Glutamatergic neuron (in vitro differentiated cells): ENCODE results near the gene NCF2. TPM values are rescaled to one million over a fixed set of nuclear protein-coding genes. Genes with fewer than 3 reads are reported as not detected.

ENCODE experiments used
- DNase-seq: peaks from one replicate; pipeline ENCODE4 v3.0.0; 2022
- H3K27ac Mint-ChIP-seq: one replicate; pipeline ENCODE4 v1.8.0; 2020; ENCODE audit warnings: mild to moderate bottlenecking, mixed read lengths, inconsistent platforms; ENCODE audit not compliant: unreplicated experiment
- H3K27me3 Mint-ChIP-seq: one replicate; pipeline ENCODE4 v1.8.0; 2020; ENCODE audit warnings: mild to moderate bottlenecking, moderate library complexity, mixed read lengths, inconsistent platforms; ENCODE audit not compliant: unreplicated experiment
- H3K36me3 Mint-ChIP-seq: one replicate; pipeline ENCODE4 v1.8.0; 2020; ENCODE audit warnings: mild to moderate bottlenecking, mixed read lengths, inconsistent platforms; ENCODE audit not compliant: unreplicated experiment
- H3K4me1 Mint-ChIP-seq: one replicate; pipeline ENCODE4 v1.8.0; 2020; ENCODE audit warnings: mild to moderate bottlenecking, low read depth, mixed read lengths, inconsistent platforms; ENCODE audit not compliant: unreplicated experiment
- H3K4me3 Mint-ChIP-seq: one replicate; pipeline ENCODE4 v1.8.0; 2020; ENCODE audit warnings: mild to moderate bottlenecking, mixed read lengths, inconsistent platforms; ENCODE audit not compliant: unreplicated experiment
- H3K9me3 Mint-ChIP-seq: one replicate; pipeline ENCODE4 v1.8.0; 2020; ENCODE audit warnings: mild to moderate bottlenecking, moderate library complexity, mixed read lengths, inconsistent platforms; ENCODE audit not compliant: unreplicated experiment
- total RNA-seq: library from RNA; stranded (reverse); fragmentation: NEBNext Ultra II Directional; extraction: Animal tissue kit (Norgen Biotek cat#: 25700); gene quantifications from one replicate; pipeline ENCODE4 v1.2.1, GENCODE V29; 2021; ENCODE audit not compliant: unreplicated experiment
- TF ChIP-seq, protein P1 (sequence below): fragments of 200-600 bp; sonication (generic); IDR thresholded peaks from one replicate; pipeline ENCODE4 v1.5.0; 2021; ENCODE audit not compliant: partially characterized antibody, unreplicated experiment

The NCF2 gene
- total RNA-seq, 1 donor from 2014 or later, result not detected

DNA sequence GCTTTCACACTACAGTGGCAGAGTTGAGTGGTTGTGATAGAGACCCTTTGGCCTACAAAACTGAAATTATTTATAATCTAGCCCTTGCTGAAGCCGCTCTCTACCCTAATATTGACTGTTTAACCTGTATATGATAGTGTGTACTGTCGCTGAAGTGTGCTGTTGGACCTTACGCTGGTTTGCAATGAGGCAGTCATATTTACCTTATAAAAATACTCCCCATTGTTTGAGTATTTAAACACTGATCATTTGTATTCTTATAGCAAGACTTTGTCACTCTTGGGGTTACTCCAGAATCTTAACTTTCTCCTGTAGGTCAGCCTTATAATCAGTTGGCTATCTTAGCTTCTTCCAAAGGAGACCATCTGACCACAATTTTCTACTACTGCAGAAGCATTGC, 61.7 kb downstream of the NCF2 start:
- Mint-ChIP-seq H3K36me3 (no peaks in the 10 kb centered on the region), H3K27ac (no peak overlapping the region), H3K9me3 (no peaks in the 10 kb centered on the region), H3K4me3 (no peak overlapping the region), H3K27me3 (no peaks in the 10 kb centered on the region), H3K4me1 (peaks cover 3% of the 10 kb centered on the region)
- DNase-seq, result no peak
- TF ChIP-seq, protein P1, sequence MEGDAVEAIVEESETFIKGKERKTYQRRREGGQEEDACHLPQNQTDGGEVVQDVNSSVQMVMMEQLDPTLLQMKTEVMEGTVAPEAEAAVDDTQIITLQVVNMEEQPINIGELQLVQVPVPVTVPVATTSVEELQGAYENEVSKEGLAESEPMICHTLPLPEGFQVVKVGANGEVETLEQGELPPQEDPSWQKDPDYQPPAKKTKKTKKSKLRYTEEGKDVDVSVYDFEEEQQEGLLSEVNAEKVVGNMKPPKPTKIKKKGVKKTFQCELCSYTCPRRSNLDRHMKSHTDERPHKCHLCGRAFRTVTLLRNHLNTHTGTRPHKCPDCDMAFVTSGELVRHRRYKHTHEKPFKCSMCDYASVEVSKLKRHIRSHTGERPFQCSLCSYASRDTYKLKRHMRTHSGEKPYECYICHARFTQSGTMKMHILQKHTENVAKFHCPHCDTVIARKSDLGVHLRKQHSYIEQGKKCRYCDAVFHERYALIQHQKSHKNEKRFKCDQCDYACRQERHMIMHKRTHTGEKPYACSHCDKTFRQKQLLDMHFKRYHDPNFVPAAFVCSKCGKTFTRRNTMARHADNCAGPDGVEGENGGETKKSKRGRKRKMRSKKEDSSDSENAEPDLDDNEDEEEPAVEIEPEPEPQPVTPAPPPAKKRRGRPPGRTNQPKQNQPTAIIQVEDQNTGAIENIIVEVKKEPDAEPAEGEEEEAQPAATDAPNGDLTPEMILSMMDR, result no peak

DNA sequence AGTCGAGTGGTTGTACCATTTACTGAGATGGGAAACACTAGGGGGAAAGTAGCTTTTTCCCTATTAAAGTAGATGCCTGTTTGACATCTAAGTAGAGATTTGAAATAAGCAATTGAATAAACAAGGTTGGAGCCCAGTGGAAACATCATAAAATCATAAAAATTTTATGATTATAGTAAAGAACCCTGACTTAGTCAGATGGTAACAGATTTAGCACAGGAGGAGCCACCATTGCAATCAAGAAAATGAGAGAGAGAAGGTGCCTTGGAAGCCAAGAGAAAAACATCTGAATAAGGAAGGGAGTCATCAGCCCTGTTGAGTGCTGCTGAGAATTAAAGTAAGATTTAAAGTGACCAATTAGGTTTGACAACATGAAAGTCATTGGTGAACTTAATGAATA, 68.2 kb downstream of the NCF2 start:
- Mint-ChIP-seq H3K36me3 (no peaks in the 10 kb centered on the region), H3K9me3 (no peaks in the 10 kb centered on the region), H3K4me3 (no peak overlapping the region), H3K4me1 (no peaks in the 10 kb centered on the region), H3K27me3 (no peaks in the 10 kb centered on the region), H3K27ac (no peak overlapping the region)
- no peak for DNase-seq
- TF ChIP-seq, protein P1, result no peak

DNA sequence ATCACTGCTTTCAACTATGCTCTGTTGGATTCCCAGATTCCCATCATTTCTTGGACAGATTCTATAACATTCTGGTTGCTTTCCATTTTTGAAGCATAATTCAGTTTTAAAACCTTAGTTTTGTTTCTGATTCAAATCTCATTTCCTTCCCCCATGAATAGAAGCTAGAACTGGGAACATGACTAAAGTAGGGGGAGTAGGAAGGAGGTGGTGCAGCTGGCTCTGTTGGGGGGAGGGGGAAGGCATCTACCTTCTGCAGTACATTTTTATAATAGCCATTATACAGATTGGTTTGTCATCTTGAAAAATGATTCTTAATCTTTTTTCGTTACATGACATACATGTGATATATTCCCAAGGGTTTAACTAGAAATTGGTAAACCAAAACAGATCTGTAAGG, 69.9 kb downstream of the NCF2 start:
- no peak overlapping the region for H3K27ac Mint-ChIP-seq
- H3K4me3 Mint-ChIP-seq, result no peak overlapping the region
- no peaks in the 10 kb centered on the region for H3K27me3 Mint-ChIP-seq
- TF ChIP-seq, protein P1, result no peak
- H3K4me1 Mint-ChIP-seq, result no peaks in the 10 kb centered on the region
- no peaks in the 10 kb centered on the region for H3K9me3 Mint-ChIP-seq
- H3K36me3 Mint-ChIP-seq, result no peaks in the 10 kb centered on the region
- no peak for DNase-seq

DNA sequence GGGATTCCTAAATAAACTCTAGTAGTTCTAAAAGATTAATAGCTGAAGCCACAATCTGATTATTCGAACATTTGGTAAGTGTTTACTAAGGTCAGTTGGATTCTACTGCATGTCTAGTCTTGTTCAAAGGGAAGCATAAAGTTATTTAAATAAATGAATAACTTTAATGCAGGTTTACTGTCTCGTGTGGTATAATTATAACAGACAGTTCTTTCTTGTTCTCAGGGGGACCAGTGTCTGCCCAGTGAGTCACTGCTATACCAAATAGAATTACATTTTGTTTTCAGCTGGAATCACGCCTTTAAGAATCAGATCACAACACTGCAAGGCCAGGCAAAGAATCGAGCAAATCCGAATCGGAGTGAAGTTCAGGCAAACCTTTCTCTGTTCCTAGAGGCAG, 72.9 kb downstream of the NCF2 start:
- Mint-ChIP-seq H3K36me3 (no peaks in the 10 kb centered on the region), H3K27ac (no peak overlapping the region), H3K4me1 (no peaks in the 10 kb centered on the region), H3K9me3 (no peaks in the 10 kb centered on the region), H3K4me3 (no peak overlapping the region), H3K27me3 (no peaks in the 10 kb centered on the region)
- DNase-seq, result no peak
- TF ChIP-seq, protein P1, result no peak

DNA sequence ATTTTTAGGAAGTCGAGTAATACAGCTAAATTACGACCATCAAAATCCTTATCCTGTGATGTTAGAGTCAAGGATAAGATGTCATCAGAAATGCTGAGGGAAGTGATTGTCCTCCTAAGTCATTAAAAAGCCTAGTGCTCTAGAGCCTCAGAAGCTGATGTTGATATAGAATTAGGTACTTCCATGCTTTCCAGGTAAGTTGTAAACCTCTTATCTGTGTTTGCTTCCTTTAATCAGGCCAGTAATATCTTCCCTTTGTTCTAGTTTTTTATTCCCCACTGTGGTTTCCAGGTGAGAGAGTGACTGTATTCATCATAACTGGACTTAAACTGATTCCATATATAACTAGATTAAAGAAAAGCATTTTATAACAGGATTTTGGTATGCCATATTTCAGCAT, 73.5 kb downstream of the NCF2 start:
- DNase-seq, result no peak
- Mint-ChIP-seq H3K4me3 (no peak overlapping the region), H3K4me1 (no peaks in the 10 kb centered on the region), H3K27me3 (no peaks in the 10 kb centered on the region), H3K36me3 (no peaks in the 10 kb centered on the region), H3K9me3 (no peaks in the 10 kb centered on the region), H3K27ac (no peak overlapping the region)
- TF ChIP-seq, protein P1, result no peak
